Amygdala (tissue), 56 donors: ENCODE data around the gene ATG2A.
A peak's percentile ranks its signal among the peaks of the same experiment; 100 is the strongest.

Experiments
- DNase-seq, 56 donors: peaks; one replicate each; lab custom pipeline; 2025; lab: John Stamatoyannopoulos, UW

Gene ATG2A

GRCh38 chr11:64875369-64876228 is 41.4 kb downstream of the ATG2A start:
- DNase-seq, result peak in 3 of 56 donors; percentile 21 to 30 (median 22)

GRCh38 chr11:64874308-64875240 is 42.4 kb downstream of the ATG2A start:
- DNase-seq, result peak in 39 of 56 donors; percentile 21 to 81 (median 53)

- DNase-seq, result no peak
Observed at GRCh38 chr11:64872790-64873488, 44.1 kb downstream of the ATG2A start.

GRCh38 chr11:64871492-64871891 is 45.5 kb downstream of the ATG2A start:
- no peak for DNase-seq

- no peak for DNase-seq
Observed at GRCh38 chr11:64870893-64871466, 46.0 kb downstream of the ATG2A start.

GRCh38 chr11:64870176-64870892 is 46.7 kb downstream of the ATG2A start:
- DNase-seq, result no peak

GRCh38 chr11:64869571-64870175 is 47.3 kb downstream of the ATG2A start:
- DNase-seq, result no peak

- DNase-seq, result peak in 14 of 56 donors; percentile 12 to 56 (median 30)
Observed at GRCh38 chr11:64868904-64869570, 48.0 kb downstream of the ATG2A start.

GRCh38 chr11:64867748-64868462 is 49.1 kb downstream of the ATG2A start:
- DNase-seq, result no peak

GRCh38 chr11:64866173-64866491 is 50.9 kb downstream of the ATG2A start:
- DNase-seq, result no peak

GRCh38 chr11:64865286-64866172 is 51.5 kb downstream of the ATG2A start:
- DNase-seq, result no peak

GRCh38 chr11:64864473-64865285 is 52.3 kb downstream of the ATG2A start:
- peak in 8 of 56 donors; percentile 21 to 60 (median 36) for DNase-seq

- DNase-seq, result peak in 4 of 56 donors; percentile 17 to 60 (median 31)
Observed at GRCh38 chr11:64864135-64864472, 52.9 kb downstream of the ATG2A start.

- peak in 12 of 56 donors; percentile 21 to 66 (median 36) for DNase-seq
Observed at GRCh38 chr11:64863391-64864060, 53.5 kb downstream of the ATG2A start.

GRCh38 chr11:64862987-64863390 is 54.0 kb downstream of the ATG2A start:
- no peak for DNase-seq
